GM12878 (cell line): ENCODE measurements around the gene ELL2. TPM values are rescaled to one million over a fixed set of nuclear protein-coding genes. Genes with fewer than 3 reads are reported as not detected.

Source experiments
- ATAC-seq: fragments of 200-7000 bp; cut with Tn5 transposase; 3 replicates; pipeline ENCODE4 v1.9.1; 2020; ENCODE audit warnings: mild to moderate bottlenecking, moderate library complexity
- BruUV-seq: library from RNA; stranded (reverse); fragments of 400-500 nt; replicated peaks from 2 replicates; lab custom pipeline; 2021; lab: Mats Ljungman, UMichigan
- CTCF ChIA-PET: fragments of 300-600 bp; sonication (Branson Sonifier 250); formaldehyde crosslinking; extraction: SDS; loops from one replicate; lab custom pipeline; 2021; ENCODE audit warnings: inconsistent platforms; lab: Yijun Ruan, JAX
- POLR2A ChIA-PET: fragments of 350-600 bp; formaldehyde crosslinking; extraction: SDS; loops from one replicate; lab custom pipeline; 2021; ENCODE audit warnings: inconsistent platforms; lab: Charles Lee
- RAD21 ChIA-PET: fragments of 300-600 bp; sonication (Branson Sonifier 250); formaldehyde crosslinking; loops from one replicate; lab custom pipeline; 2023; ENCODE audit warnings: antibody characterized with exemption; ENCODE audit not compliant: unreplicated experiment; lab: Charles Lee
- SMC1A ChIA-PET: fragments of 300-600 bp; sonication (Branson Sonifier 250); formaldehyde crosslinking; loops from one replicate; lab custom pipeline; 2023; ENCODE audit not compliant: unreplicated experiment, uncharacterized antibody; lab: Charles Lee
- DNase-seq: peaks from one replicate; pipeline ENCODE4 v3.0.0-alpha.2; 2011; ENCODE audit warnings: low read depth, low spot score
- FAIRE-seq: peaks from 3 replicates; lab custom pipeline; 2011; peaks lifted over from hg19 to GRCh38; lab: Jason Lieb, UNC
- H2AFZ ChIP-seq: 2 replicates; pipeline ENCODE4 v1.6.0; 2011; ENCODE audit warnings: low read depth, low read length, control low read depth; ENCODE audit not compliant: control insufficient read depth
- H3K27ac ChIP-seq: 2 replicates; pipeline ENCODE4 v1.5.1; 2011; ENCODE audit warnings: control low read depth; ENCODE audit not compliant: control insufficient read depth, insufficient read depth
- H3K27me3 ChIP-seq, 2 experiments: replicated peaks in 1 of 2; 2 replicates each; pipeline versions ENCODE4 v1.6.0 to v1.6.1; 2011; ENCODE audit warnings: low read length in 1 of 2; ENCODE audit not compliant: control insufficient read depth in 2 of 2, insufficient read depth in 2 of 2
- H3K36me3 ChIP-seq, 2 experiments: 2 replicates each; pipeline ENCODE4 v1.5.1; 2011; ENCODE audit warnings: low read length in 1 of 2; ENCODE audit not compliant: control insufficient read depth in 2 of 2, insufficient read depth in 2 of 2
- H3K4me1 ChIP-seq: 2 replicates; pipeline ENCODE4 v1.6.1; 2011; ENCODE audit warnings: mild to moderate bottlenecking, low read length, moderate library complexity, mixed read lengths; ENCODE audit not compliant: control insufficient read depth, insufficient read depth
- H3K4me2 ChIP-seq: 2 replicates; pipeline ENCODE4 v1.6.0; 2011; ENCODE audit warnings: control low read depth; ENCODE audit not compliant: control insufficient read depth, insufficient read depth
- H3K4me3 ChIP-seq: fragments of 200-600 bp; sonication (generic); 2 replicates; pipeline ENCODE4 v1.5.1; 2016
- H3K79me2 ChIP-seq: 2 replicates; pipeline ENCODE4 v1.6.0; 2011; ENCODE audit warnings: low read length; ENCODE audit not compliant: control insufficient read depth, insufficient read depth
- H3K9ac ChIP-seq: 2 replicates; pipeline ENCODE4 v1.8.0; 2011; ENCODE audit warnings: low read length, control low read depth, mixed read lengths; ENCODE audit not compliant: control insufficient read depth, insufficient read depth
- H3K9me3 ChIP-seq: replicated peaks from 3 replicates; pipeline ENCODE4 v1.5.1; 2011; ENCODE audit warnings: mild to moderate bottlenecking, low read length; ENCODE audit not compliant: control insufficient read depth, insufficient read depth
- H4K20me1 ChIP-seq: 2 replicates; pipeline ENCODE4 v1.6.0; 2011; ENCODE audit not compliant: control insufficient read depth, insufficient read depth
- GATAD2B ChIP-seq: fragments of 450-650 bp; conservative IDR thresholded peaks from 2 replicates; pipeline ENCODE4 v1.6.1; 2017; ENCODE audit warnings: low read depth, mild to moderate bottlenecking, moderate library complexity
- MTA2 ChIP-seq: fragments of 450-650 bp; IDR thresholded peaks from 2 replicates; pipeline ENCODE4 v1.6.1; 2016; ENCODE audit warnings: low read depth, mild to moderate bottlenecking, moderate library complexity
- SKIL ChIP-seq: fragments of 450-650 bp; IDR thresholded peaks from 2 replicates; pipeline ENCODE4 v1.6.1; 2017; ENCODE audit warnings: mild to moderate bottlenecking, low read depth, inconsistent platforms; ENCODE audit not compliant: poor library complexity, severe bottlenecking
- TBL1XR1 ChIP-seq: IDR thresholded peaks from 2 replicates; pipeline ENCODE4 v1.6.1; 2012; ENCODE audit warnings: low read depth, low read length, improper control_type of control experiment
- ZBED1 ChIP-seq: IDR thresholded peaks from 2 replicates; pipeline ENCODE4 v1.6.1; 2016; ENCODE audit warnings: borderline replicate concordance
- ZNF24 ChIP-seq: fragments of 450-650 bp; IDR thresholded peaks from 2 replicates; pipeline ENCODE4 v1.6.1; 2017; ENCODE audit warnings: antibody characterized with exemption, mild to moderate bottlenecking
- WGBS: methylation state at CpG from one replicate; pipeline ENCODE4 v1.1.6; 2016; ENCODE audit warnings: low lambda C conversion rate; ENCODE audit not compliant: insufficient replicate concordance, insufficient coverage; ENCODE audit errors: missing lambda C conversion rate; 5-methylcytosine and 5-hydroxymethylcytosine counted together
- in situ Hi-C: fragments of 300-500 bp; cut with MboI; formaldehyde crosslinking; loops from 9 replicates; pipeline ENCODE4 v1.14.3; 2018; ENCODE audit warnings: mixed read lengths
- intact Hi-C: fragments of 100-400 bp; cut with micrococcal nuclease; formaldehyde crosslinking; loops from one replicate; pipeline ENCODE4 v1.14.2; 2022; ENCODE audit not compliant: unreplicated experiment
- polyA plus RNA-seq, 11 experiments: library from polyadenylated mRNA; depleted of rRNA in 4 of 11; unstranded in 6 of 11; stranded (reverse) in 5 of 11; fragments of >200 nt; fragmentation: Nextera tagmentation in 4 of 11; fragmentation: Illumina TruSeq in 1 of 11; extraction: Ambion mirVana in 4 of 11; extraction: Trizol in 1 of 11; gene quantifications; 1 replicate in 1 of 11; 2 replicates in 10 of 11; pipeline versions ENCODE4 v1.2.1 to v1.2.3, GENCODE V29; 2011 to 2016; ENCODE audit warnings: inconsistent platforms in 2 of 11, missing spikeins in 2 of 11, low read depth in 1 of 11
- total RNA-seq, 4 experiments: library from RNA; depleted of rRNA in 3 of 4; stranded (reverse); fragments of >200 nt in 3 of 4; fragmentation: Illumina TruSeq in 1 of 4; extraction: Trizol in 1 of 4; gene quantifications; 2 replicates each; pipeline versions ENCODE4 v1.2.1 to v1.2.3, GENCODE V29; 2013 to 2021
- TF ChIP-seq, protein P1 (sequence below): IDR thresholded peaks from 2 replicates; pipeline ENCODE4 v1.6.1; 2011; ENCODE audit warnings: low read depth, mild to moderate bottlenecking, low read length, moderate library complexity, borderline replicate concordance; ENCODE audit errors: extremely low read depth
- TF ChIP-seq, protein P2 (sequence below): IDR thresholded peaks from 2 replicates; pipeline ENCODE4 v1.6.1; 2011; ENCODE audit warnings: low read depth, low read length, improper control_type of control experiment, borderline replicate concordance

ELL2 gene
- total and polyA plus RNA-seq, 10 of the 15 experiments (the other 5 are each of a cell fraction or from before 2014, with no cell fraction given) = 24.2 to 91.4 (median 57.4) TPM

GRCh38 chr5:95886340-95887044, 75.2 kb downstream of the ELL2 start:
- Histone ChIP-seq H3K27ac (no peak overlapping the region), H3K4me2 (no peak overlapping the region), H3K4me1 (peaks cover 9% of the 10 kb centered on the region; the same call in 1 of the 2 replicates), H3K4me3 (no peak overlapping the region), H3K27me3 (no peaks in the 10 kb centered on the region), H2AFZ (no peak overlapping the region), H3K36me3 (peaks cover 2 to 15% of the 10 kb centered on the region in 2 experiments; a peak in 3 of 4 replicates), H3K9ac (no peak overlapping the region), H3K79me2 (no peaks in the 10 kb centered on the region), H3K9me3 (no peaks in the 10 kb centered on the region), H4K20me1 (no peaks in the 10 kb centered on the region)
- RAD21 ChIA-PET = interaction anchor here (0.8 kb wide), 1 partner anchor 27 kb away, joined by 3 read pairs; no protein-coding TSS in a partner anchor
- DNase-seq = no peak
- POLR2A ChIA-PET = interaction anchor here (0.6 to 0.8 kb wide), 2 partner anchors 14 to 1472 kb away, joined by 3 read pairs; no protein-coding TSS in a partner anchor
- no TSS peak for BruUV-seq
- ATAC-seq = no peak
- TF ChIP-seq TBL1XR1 (no peak), MTA2 (no peak), ZNF24 (no peak), SKIL (no peak), GATAD2B (no peak), ZBED1 (no peak)
- TF ChIP-seq, protein P1, sequence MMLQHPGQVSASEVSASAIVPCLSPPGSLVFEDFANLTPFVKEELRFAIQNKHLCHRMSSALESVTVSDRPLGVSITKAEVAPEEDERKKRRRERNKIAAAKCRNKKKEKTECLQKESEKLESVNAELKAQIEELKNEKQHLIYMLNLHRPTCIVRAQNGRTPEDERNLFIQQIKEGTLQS = no peak
- TF ChIP-seq, protein P2, sequence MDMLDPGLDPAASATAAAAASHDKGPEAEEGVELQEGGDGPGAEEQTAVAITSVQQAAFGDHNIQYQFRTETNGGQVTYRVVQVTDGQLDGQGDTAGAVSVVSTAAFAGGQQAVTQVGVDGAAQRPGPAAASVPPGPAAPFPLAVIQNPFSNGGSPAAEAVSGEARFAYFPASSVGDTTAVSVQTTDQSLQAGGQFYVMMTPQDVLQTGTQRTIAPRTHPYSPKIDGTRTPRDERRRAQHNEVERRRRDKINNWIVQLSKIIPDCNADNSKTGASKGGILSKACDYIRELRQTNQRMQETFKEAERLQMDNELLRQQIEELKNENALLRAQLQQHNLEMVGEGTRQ = no peak
- WGBS = 96% methylated on average over 1 of the region's 1 CpG
- SMC1A ChIA-PET = interaction anchor here (0.6 to 2.3 kb wide), 4 partner anchors 21 to 713 kb away, joined by 3 to 7 read pairs (median 4); no protein-coding TSS in a partner anchor
- in situ Hi-C loops (no loop called here), intact Hi-C loops (no loop called here)
- CTCF ChIA-PET = interaction anchor here (2.0 kb wide), 1 partner anchor 458 kb away, joined by 5 read pairs; no protein-coding TSS in a partner anchor
- no peak for FAIRE-seq
